Measurements from ENCODE around the gene CD40LG. TPM values are rescaled to one million over a fixed set of nuclear protein-coding genes. Genes with fewer than 3 reads are reported as not detected.

CD40LG gene
- polyA plus RNA-seq (2013, experiment 1 of 2), result not detected
- not detected for polyA plus RNA-seq (2013, experiment 2 of 2)

DNA sequence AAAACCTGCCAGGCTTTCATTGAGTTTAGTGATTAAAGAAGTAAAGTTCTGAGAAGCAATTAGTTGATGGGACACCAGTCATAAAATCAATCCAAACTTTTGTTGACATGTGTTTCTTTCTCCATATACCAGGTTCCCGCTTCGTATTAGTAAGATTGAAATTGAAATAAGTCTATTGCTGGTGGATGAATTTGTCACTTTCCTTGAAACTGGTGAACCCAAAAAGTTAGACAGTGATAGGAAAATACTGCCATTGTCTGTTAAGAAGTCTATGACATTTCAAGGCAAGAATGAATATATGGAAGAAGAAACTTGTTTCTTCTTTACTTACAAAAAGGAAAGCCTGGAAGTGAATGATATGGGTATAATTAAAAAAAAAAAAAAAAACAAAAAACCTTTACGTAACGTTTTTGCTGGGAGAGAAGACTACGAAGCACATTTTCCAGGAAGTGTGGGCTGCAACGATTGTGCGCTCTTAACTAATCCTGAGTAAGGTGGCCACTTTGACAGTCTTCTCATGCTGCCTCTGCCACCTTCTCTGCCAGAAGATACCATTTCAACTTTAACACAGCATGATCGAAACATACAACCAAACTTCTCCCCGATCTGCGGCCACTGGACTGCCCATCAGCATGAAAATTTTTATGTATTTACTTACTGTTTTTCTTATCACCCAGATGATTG, at the start of gene CD40LG:
CD40LG (plus strand) TSS at position 482 of the 684 bp plus-strand sequence; CDS start at position 573, 91 bp downstream.
- H3K36me3 ChIP-seq (ENCODE audit: control insufficient read depth, insufficient read depth, low read length), result no peaks in the 10 kb centered on the region
- 92% methylated on average over 3 of the region's 10 CpGs; no CpG with 5 or more reads in 1 of the 2 experiments for WGBS, 2 experiments (ENCODE audit: insufficient coverage in 2 of 2)
- no peak within 1 kb of the TSS for H3K27ac ChIP-seq (ENCODE audit: low read depth, low read length, severe bottlenecking)
- H3K9me3 ChIP-seq (ENCODE audit: control insufficient read depth, low read length), result no peaks in the 10 kb centered on the region
- H3K4me3 ChIP-seq (ENCODE audit: extremely low read depth, insufficient read depth, low read length, poor library complexity, severe bottlenecking), result no peak within 1 kb of the TSS
- no peaks in the 10 kb centered on the region for H3K4me1 ChIP-seq (ENCODE audit: control insufficient read depth, insufficient read depth, low read length, poor library complexity, severe bottlenecking)

GRCh38 chrX:136598631-136599030, 49.3 kb upstream of the CD40LG start:
- WGBS, 2 experiments (ENCODE audit: insufficient coverage in 2 of 2), result 95% methylated on average over 4 of the region's 8 CpGs; no CpG with 5 or more reads in 1 of the 2 experiments
- Histone ChIP-seq H3K27ac (ENCODE audit: low read depth, low read length, severe bottlenecking) (no peak overlapping the region), H3K9me3 (ENCODE audit: control insufficient read depth, low read length) (no peaks in the 10 kb centered on the region), H3K36me3 (ENCODE audit: control insufficient read depth, insufficient read depth, low read length) (no peaks in the 10 kb centered on the region), H3K4me1 (ENCODE audit: control insufficient read depth, insufficient read depth, low read length, poor library complexity, severe bottlenecking) (no peaks in the 10 kb centered on the region), H3K4me3 (ENCODE audit: extremely low read depth, insufficient read depth, low read length, poor library complexity, severe bottlenecking) (no peak overlapping the region)

- Histone ChIP-seq H3K9me3 (ENCODE audit: control insufficient read depth, low read length) (no peaks in the 10 kb centered on the region), H3K27ac (ENCODE audit: low read depth, low read length, severe bottlenecking) (no peak overlapping the region), H3K4me1 (ENCODE audit: control insufficient read depth, insufficient read depth, low read length, poor library complexity, severe bottlenecking) (no peaks in the 10 kb centered on the region), H3K4me3 (ENCODE audit: extremely low read depth, insufficient read depth, low read length, poor library complexity, severe bottlenecking) (no peak overlapping the region), H3K36me3 (ENCODE audit: control insufficient read depth, insufficient read depth, low read length) (no peaks in the 10 kb centered on the region)
- no CpG with 5 or more reads among the region's 1 CpG for WGBS, 2 experiments (ENCODE audit: insufficient coverage in 2 of 2)
These were observed 47.9 kb upstream of the CD40LG start for GRCh38 chrX:136600059-136600458.

GRCh38 chrX:136607236-136607635, 40.7 kb upstream of the CD40LG start:
- H3K4me1 ChIP-seq (ENCODE audit: control insufficient read depth, insufficient read depth, low read length, poor library complexity, severe bottlenecking), result peaks cover 2% of the 10 kb centered on the region
- H3K27ac ChIP-seq (ENCODE audit: low read depth, low read length, severe bottlenecking), result no peak overlapping the region
- 83% methylated on average over 1 of the region's 3 CpGs; no CpG with 5 or more reads in 1 of the 2 experiments for WGBS, 2 experiments (ENCODE audit: insufficient coverage in 2 of 2)
- H3K4me3 ChIP-seq (ENCODE audit: extremely low read depth, insufficient read depth, low read length, poor library complexity, severe bottlenecking), result no peak overlapping the region
- H3K9me3 ChIP-seq (ENCODE audit: control insufficient read depth, low read length), result no peaks in the 10 kb centered on the region
- no peaks in the 10 kb centered on the region for H3K36me3 ChIP-seq (ENCODE audit: control insufficient read depth, insufficient read depth, low read length)

- Histone ChIP-seq H3K9me3 (ENCODE audit: control insufficient read depth, low read length) (no peaks in the 10 kb centered on the region), H3K36me3 (ENCODE audit: control insufficient read depth, insufficient read depth, low read length) (no peaks in the 10 kb centered on the region), H3K4me3 (ENCODE audit: extremely low read depth, insufficient read depth, low read length, poor library complexity, severe bottlenecking) (no peak overlapping the region), H3K27ac (ENCODE audit: low read depth, low read length, severe bottlenecking) (no peak overlapping the region), H3K4me1 (ENCODE audit: control insufficient read depth, insufficient read depth, low read length, poor library complexity, severe bottlenecking) (peaks cover 2% of the 10 kb centered on the region)
- 33% methylated on average over 1 to 2 of the region's 10 CpGs for WGBS, 2 experiments (ENCODE audit: insufficient coverage in 2 of 2)
These were observed 39.5 kb upstream of the CD40LG start for GRCh38 chrX:136608295-136608933.

DNA sequence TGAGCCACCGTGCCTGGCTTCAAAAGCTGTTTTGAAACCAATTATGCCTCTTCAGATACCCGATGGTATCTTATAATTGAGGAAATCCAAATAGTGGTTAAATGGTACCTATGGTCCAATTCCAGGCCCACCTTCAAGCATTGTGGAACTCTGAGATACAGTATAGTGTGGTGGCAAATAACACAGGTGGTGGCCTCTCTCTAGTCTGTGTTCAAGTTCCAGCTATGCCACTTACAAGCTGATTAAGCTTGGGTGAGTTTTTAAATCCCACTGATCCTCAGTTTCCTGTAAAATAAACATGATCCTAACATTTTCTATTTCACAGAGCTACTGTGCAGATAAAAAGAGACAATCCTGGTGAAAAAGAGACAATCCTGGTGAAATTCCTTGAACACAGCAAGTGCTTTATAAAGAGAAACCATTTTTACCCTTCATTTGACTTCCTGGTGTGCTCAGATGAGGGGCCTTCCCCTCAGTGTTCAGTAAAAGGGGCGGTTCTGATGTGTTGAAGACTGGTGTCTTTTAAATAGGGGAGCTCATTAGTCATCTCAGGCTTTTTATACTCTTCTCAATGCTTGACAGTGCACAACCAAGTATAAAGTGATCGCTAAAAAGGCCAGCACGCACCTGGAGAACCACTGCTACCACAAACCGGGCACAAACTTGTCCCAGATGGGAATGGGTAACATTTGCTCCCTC, 30.8 kb upstream of the CD40LG start:
- H3K36me3 ChIP-seq (ENCODE audit: control insufficient read depth, insufficient read depth, low read length), result no peaks in the 10 kb centered on the region
- H3K9me3 ChIP-seq (ENCODE audit: control insufficient read depth, low read length), result no peaks in the 10 kb centered on the region
- no peak overlapping the region for H3K27ac ChIP-seq (ENCODE audit: low read depth, low read length, severe bottlenecking)
- WGBS, 2 experiments (ENCODE audit: insufficient coverage in 2 of 2), result 80% methylated on average over 1 of the region's 6 CpGs; no CpG with 5 or more reads in 1 of the 2 experiments
- no peaks in the 10 kb centered on the region for H3K4me1 ChIP-seq (ENCODE audit: control insufficient read depth, insufficient read depth, low read length, poor library complexity, severe bottlenecking)
- H3K4me3 ChIP-seq (ENCODE audit: extremely low read depth, insufficient read depth, low read length, poor library complexity, severe bottlenecking), result no peak overlapping the region

- no peaks in the 10 kb centered on the region for H3K4me1 ChIP-seq (ENCODE audit: control insufficient read depth, insufficient read depth, low read length, poor library complexity, severe bottlenecking)
- no peaks in the 10 kb centered on the region for H3K9me3 ChIP-seq (ENCODE audit: control insufficient read depth, low read length)
- no peak overlapping the region for H3K27ac ChIP-seq (ENCODE audit: low read depth, low read length, severe bottlenecking)
- 91% methylated on average over 2 of the region's 14 CpGs; no CpG with 5 or more reads in 1 of the 2 experiments for WGBS, 2 experiments (ENCODE audit: insufficient coverage in 2 of 2)
- H3K4me3 ChIP-seq (ENCODE audit: extremely low read depth, insufficient read depth, low read length, poor library complexity, severe bottlenecking), result no peak overlapping the region
- no peaks in the 10 kb centered on the region for H3K36me3 ChIP-seq (ENCODE audit: control insufficient read depth, insufficient read depth, low read length)
These were observed 28.0 kb upstream of the CD40LG start for GRCh38 chrX:136619899-136620505.

- Histone ChIP-seq H3K4me3 (ENCODE audit: extremely low read depth, insufficient read depth, low read length, poor library complexity, severe bottlenecking) (no peak overlapping the region), H3K27ac (ENCODE audit: low read depth, low read length, severe bottlenecking) (no peak overlapping the region), H3K4me1 (ENCODE audit: control insufficient read depth, insufficient read depth, low read length, poor library complexity, severe bottlenecking) (no peaks in the 10 kb centered on the region), H3K9me3 (ENCODE audit: control insufficient read depth, low read length) (no peaks in the 10 kb centered on the region), H3K36me3 (ENCODE audit: control insufficient read depth, insufficient read depth, low read length) (no peaks in the 10 kb centered on the region)
These were observed 27.2 kb upstream of the CD40LG start for GRCh38 chrX:136620780-136621179.

DNA sequence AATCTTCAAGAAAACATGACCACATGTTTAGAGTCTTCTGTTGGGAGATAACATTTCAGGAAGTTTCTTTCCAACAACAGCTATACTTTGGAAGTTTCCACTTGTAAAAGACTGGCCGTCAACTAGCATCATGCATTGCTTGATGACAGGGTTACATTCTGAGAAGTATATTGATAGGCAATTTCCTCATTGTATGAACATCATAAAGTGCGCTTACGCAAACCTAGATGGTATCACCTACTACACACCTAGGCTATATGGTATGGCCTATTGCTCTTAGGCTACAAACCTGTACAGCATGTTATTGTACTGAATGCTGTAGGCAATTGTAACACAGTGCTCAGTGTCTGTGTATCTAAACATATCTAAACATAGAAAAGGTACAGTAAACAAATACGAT, 25.4 kb upstream of the CD40LG start:
- Histone ChIP-seq H3K27ac (ENCODE audit: low read depth, low read length, severe bottlenecking) (no peak overlapping the region), H3K9me3 (ENCODE audit: control insufficient read depth, low read length) (no peaks in the 10 kb centered on the region)
- no CpG with 5 or more reads among the region's 4 CpGs for WGBS, 2 experiments (ENCODE audit: insufficient coverage in 2 of 2)

DNA sequence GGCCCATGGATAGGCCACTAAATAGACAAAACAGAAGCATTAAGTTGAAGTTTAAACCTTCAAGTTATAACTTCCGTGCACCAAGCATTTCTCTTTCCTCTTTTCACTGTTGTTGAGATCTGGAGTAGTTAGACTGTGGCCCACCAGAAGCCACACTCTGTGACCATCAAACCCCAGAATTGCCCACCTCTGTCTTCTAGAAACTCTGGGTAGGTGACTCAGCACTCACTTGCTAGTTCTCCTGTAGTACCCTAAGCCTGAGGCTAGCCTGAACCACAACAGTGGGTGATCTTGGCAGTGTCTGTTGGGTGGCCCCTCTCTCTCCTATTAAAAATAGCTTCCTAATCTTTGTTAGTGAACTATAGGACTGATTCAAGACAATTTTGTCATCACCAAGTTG, 24.6 kb upstream of the CD40LG start:
- WGBS, 2 experiments (ENCODE audit: insufficient coverage in 2 of 2), result 80 to 100% methylated on average over 1 of the region's 1 CpG
- H3K27ac ChIP-seq (ENCODE audit: low read depth, low read length, severe bottlenecking), result no peak overlapping the region
- no peaks in the 10 kb centered on the region for H3K4me1 ChIP-seq (ENCODE audit: control insufficient read depth, insufficient read depth, low read length, poor library complexity, severe bottlenecking)
- no peak overlapping the region for H3K4me3 ChIP-seq (ENCODE audit: extremely low read depth, insufficient read depth, low read length, poor library complexity, severe bottlenecking)
- H3K36me3 ChIP-seq (ENCODE audit: control insufficient read depth, insufficient read depth, low read length), result no peaks in the 10 kb centered on the region
- H3K9me3 ChIP-seq (ENCODE audit: control insufficient read depth, low read length), result no peaks in the 10 kb centered on the region

More for the DNA sequence above, 25.4 kb upstream of the CD40LG start:
- no peak overlapping the region for H3K4me3 ChIP-seq (ENCODE audit: extremely low read depth, insufficient read depth, low read length, poor library complexity, severe bottlenecking)
- H3K4me1 ChIP-seq (ENCODE audit: control insufficient read depth, insufficient read depth, low read length, poor library complexity, severe bottlenecking), result no peaks in the 10 kb centered on the region
- no peaks in the 10 kb centered on the region for H3K36me3 ChIP-seq (ENCODE audit: control insufficient read depth, insufficient read depth, low read length)

Measured in mesodermal cell (in vitro differentiated cells).